OCI-LY3 (cell line): ENCODE data around the gene RABL2A.

ENCODE experiments used
- H2AFZ ChIP-seq: fragments of 200-600, 300-600 bp; shearing (Covaris generic); 2 replicates; pipeline ENCODE4 v1.6.0; 2014; ENCODE audit warnings: antibody characterized with exemption, low read depth, low read length
- H3K27ac ChIP-seq: fragments of 200-600, 300-600 bp; sonication (generic); 2 replicates; pipeline ENCODE4 v1.5.1; 2014; ENCODE audit warnings: mild to moderate bottlenecking, low read length, moderate library complexity, mixed read lengths
- H3K27me3 ChIP-seq: fragments of 200-600, 300-600 bp; sonication (generic); 2 replicates; pipeline ENCODE4 v1.6.1; 2014; ENCODE audit warnings: low read depth, low read length, mixed read lengths
- H3K36me3 ChIP-seq: fragments of 200-600, 300-600 bp; sonication (generic); replicated peaks from 2 replicates; pipeline ENCODE3; 2014; ENCODE audit warnings: low read depth, low read length, mixed read lengths
- H3K4me1 ChIP-seq: fragments of 300-600, 200-600 bp; sonication (generic); 2 replicates; pipeline ENCODE4 v1.6.1; 2014; ENCODE audit warnings: low read length, mixed read lengths
- H3K4me2 ChIP-seq: fragments of 200-600, 300-600 bp; sonication (generic); 2 replicates; pipeline ENCODE4 v1.6.1; 2014; ENCODE audit warnings: low read length, mixed read lengths
- H3K4me3 ChIP-seq: fragments of 300-600, 200-600 bp; sonication (generic); 2 replicates; pipeline ENCODE4 v1.5.1; 2014; ENCODE audit warnings: antibody characterized with exemption, mild to moderate bottlenecking, low read length, moderate library complexity
- H3K79me2 ChIP-seq: fragments of 300-600, 200-600 bp; shearing (Covaris generic); 2 replicates; pipeline ENCODE4 v1.6.1; 2014; ENCODE audit warnings: mild to moderate bottlenecking, low read length, mixed read lengths
- H3K9ac ChIP-seq: fragments of 300-600, 200-600 bp; shearing (Covaris generic); 2 replicates; pipeline ENCODE4 v1.6.0; 2014; ENCODE audit warnings: mild to moderate bottlenecking, low read length, moderate library complexity
- H3K9me3 ChIP-seq: fragments of 200-600, 300-600 bp; shearing (Covaris generic); 2 replicates; pipeline ENCODE4 v1.6.1; 2014; ENCODE audit warnings: low read length, mixed read lengths; ENCODE audit not compliant: insufficient read depth
- H4K20me1 ChIP-seq: fragments of 200-600, 300-600 bp; sonication (generic); 2 replicates; pipeline ENCODE4 v1.6.1; 2016; ENCODE audit warnings: low read length, mixed read lengths; ENCODE audit not compliant: insufficient read depth
- CTCF ChIP-seq: fragments of 200-600, 300-600 bp; sonication (generic); IDR thresholded peaks from 2 replicates; pipeline ENCODE4 v1.5.1; 2014; ENCODE audit warnings: antibody characterized with exemption, low read length, low read depth
- EZH2phosphoT487 ChIP-seq: fragments of 200-600 bp; shearing (Covaris generic); IDR thresholded peaks from 2 replicates; pipeline ENCODE4 v1.6.1; 2018; ENCODE audit warnings: antibody characterized with exemption, mixed run types, low read depth

Gene RABL2A

GRCh38 chr2:113676623-113677266 lies 49.7 kb downstream of the RABL2A start:
- Histone ChIP-seq H3K4me1 (no peaks in the 10 kb centered on the region), H3K4me3 (no peak overlapping the region), H4K20me1 (no peaks in the 10 kb centered on the region), H3K4me2 (no peak overlapping the region), H3K79me2 (no peaks in the 10 kb centered on the region), H3K9me3 (no peaks in the 10 kb centered on the region), H3K27me3 (no peaks in the 10 kb centered on the region), H2AFZ (no peak overlapping the region), H3K9ac (no peak overlapping the region), H3K36me3 (no peaks in the 10 kb centered on the region), H3K27ac (no peak overlapping the region)
- no peak for TF ChIP-seq CTCF
- TF ChIP-seq EZH2phosphoT487 = no peak

GRCh38 chr2:113677330-113677729 lies 50.3 kb downstream of the RABL2A start:
- no peaks in the 10 kb centered on the region for H3K79me2 ChIP-seq

GRCh38 chr2:113679457-113679856 lies 52.4 kb downstream of the RABL2A start:
- no peaks in the 10 kb centered on the region for H4K20me1 ChIP-seq
- H3K27me3 ChIP-seq = no peaks in the 10 kb centered on the region
- TF ChIP-seq EZH2phosphoT487 = no peak
- no peak for TF ChIP-seq CTCF
- H3K79me2 ChIP-seq = no peaks in the 10 kb centered on the region
- no peak overlapping the region for H3K9ac ChIP-seq
- no peaks in the 10 kb centered on the region for H3K4me1 ChIP-seq
- H3K4me3 ChIP-seq = no peak overlapping the region
- H2AFZ ChIP-seq = no peak overlapping the region
- no peak overlapping the region for H3K27ac ChIP-seq
- H3K4me2 ChIP-seq = no peak overlapping the region
- no peaks in the 10 kb centered on the region for H3K9me3 ChIP-seq
- no peaks in the 10 kb centered on the region for H3K36me3 ChIP-seq

More at GRCh38 chr2:113677330-113677729, 50.3 kb downstream of the RABL2A start:
- H3K36me3 ChIP-seq = no peaks in the 10 kb centered on the region
- no peak for TF ChIP-seq EZH2phosphoT487
- no peak for TF ChIP-seq CTCF
- no peak overlapping the region for H3K4me2 ChIP-seq
- no peaks in the 10 kb centered on the region for H4K20me1 ChIP-seq
- H3K27ac ChIP-seq = no peak overlapping the region
- no peaks in the 10 kb centered on the region for H3K4me1 ChIP-seq
- H3K27me3 ChIP-seq = no peaks in the 10 kb centered on the region
- no peak overlapping the region for H3K4me3 ChIP-seq
- no peak overlapping the region for H2AFZ ChIP-seq
- H3K9me3 ChIP-seq = no peaks in the 10 kb centered on the region
- no peak overlapping the region for H3K9ac ChIP-seq

- Histone ChIP-seq H3K27me3 (no peaks in the 10 kb centered on the region), H3K4me1 (peaks cover 1% of the 10 kb centered on the region), H3K9ac (no peak overlapping the region), H3K4me3 (no peak overlapping the region), H4K20me1 (no peaks in the 10 kb centered on the region), H3K79me2 (no peaks in the 10 kb centered on the region), H3K9me3 (no peaks in the 10 kb centered on the region), H3K27ac (no peak overlapping the region), H2AFZ (no peak overlapping the region), H3K4me2 (no peak overlapping the region), H3K36me3 (no peaks in the 10 kb centered on the region)
- no peak for TF ChIP-seq CTCF
- no peak for TF ChIP-seq EZH2phosphoT487
These were observed 58.4 kb downstream of the RABL2A start for GRCh38 chr2:113685471-113685870.
